ENCODE measurements around the gene GP5. TPM values are rescaled to one million over a fixed set of nuclear protein-coding genes. Genes with fewer than 3 reads are reported as not detected.

GP5 gene
- polyA plus RNA-seq, 12 donors, result 0.11 to 0.73 (median 0.22) TPM; not detected in 2

DNA sequence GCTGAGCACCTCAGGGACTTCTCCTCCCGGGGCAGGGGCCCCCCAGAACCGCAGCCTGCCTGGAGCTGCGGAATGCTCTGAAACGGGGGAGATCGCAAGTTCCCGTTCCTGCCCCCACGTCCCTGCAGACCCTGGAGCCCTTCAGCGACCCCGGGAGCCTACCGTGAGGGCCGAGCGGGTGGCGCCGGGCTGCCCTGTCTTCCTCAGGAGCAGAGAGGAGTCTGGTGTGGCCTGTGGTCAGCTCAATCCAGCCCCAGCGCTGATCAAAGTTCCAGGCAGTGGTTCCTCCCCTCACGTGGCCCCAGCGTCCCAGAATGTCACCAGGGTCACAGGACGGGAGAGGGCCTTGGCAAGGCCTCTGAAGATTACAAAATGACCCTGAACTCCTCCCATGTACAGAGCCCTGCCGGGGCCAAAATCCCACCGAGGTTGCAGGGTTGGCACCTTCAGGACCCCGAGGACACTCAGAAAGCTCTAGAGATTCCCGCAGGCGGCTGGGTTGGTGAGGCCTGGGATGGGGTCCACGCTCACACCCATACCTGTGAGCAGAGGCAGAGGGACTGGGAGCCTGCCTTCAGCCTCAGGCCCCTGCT is 47.9 kb downstream of the GP5 start, which contains the start of gene CPN2:
TSS of gene CPN2 (minus strand) at position 249 of the 593 bp plus-strand sequence. CDS start 8,626 bp downstream, outside the sequence.
- no peak for DNase-seq

- DNase-seq, result no peak
Measured at GRCh38 chr3:194350726-194351071, 48.4 kb downstream of the GP5 start.

GRCh38 chr3:194348354-194348753 is 50.7 kb downstream of the GP5 start:
- DNase-seq, result no peak

GRCh38 chr3:194346621-194347020 is 52.4 kb downstream of the GP5 start:
- DNase-seq, result no peak

DNA sequence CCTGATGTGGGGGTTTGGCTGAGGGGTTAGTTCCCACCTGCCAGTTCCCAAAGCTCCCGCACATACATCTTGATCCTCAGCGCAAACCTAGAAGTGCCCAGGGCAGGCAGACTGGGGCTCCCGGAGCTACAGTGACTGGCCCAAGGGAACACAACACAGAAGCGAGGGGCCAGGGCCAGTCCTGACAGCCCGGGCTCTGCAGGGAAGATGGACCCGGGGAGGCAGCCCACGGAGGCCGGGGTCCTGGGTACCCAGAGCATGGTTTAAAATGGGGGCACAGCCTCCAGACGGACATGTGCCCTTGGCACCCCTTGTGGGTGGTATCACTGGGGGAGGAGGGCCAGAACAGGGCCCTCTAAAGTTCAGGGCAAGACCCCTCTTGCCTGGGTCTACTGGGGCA is 53.0 kb downstream of the GP5 start:
- no peak for DNase-seq

Other genes with a start within 250 kb of the GP5 start
- under 1 TPM in 6 of 12 donors, not detected in 6; 0.07 to 0.32 (median 0.09) TPM for gene CPN2, start 47.9 kb downstream of the GP5 start, polyA plus RNA-seq (ENCODE audit: insufficient read length in 12 of 12)
- gene LRRC15, start 29.5 kb downstream of the GP5 start, polyA plus RNA-seq (ENCODE audit: insufficient read length in 12 of 12), result 1 to 10 TPM in 1 of 12 donors, under 1 TPM in 9, not detected in 2; 0.08 to 1.1 (median 0.38) TPM
- 10 to 100 TPM in 11 of 12 donors, not detected in 1; 22.3 to 41.4 (median 31.9) TPM for gene ATP13A3, start 87.7 kb upstream of the GP5 start, polyA plus RNA-seq (ENCODE audit: insufficient read length in 12 of 12)
- 10 to 100 TPM in 11 of 12 donors, not detected in 1; 15.6 to 33.5 (median 21.0) TPM for gene TMEM44, start 234.2 kb upstream of the GP5 start, polyA plus RNA-seq (ENCODE audit: insufficient read length in 12 of 12)

Data from muscle of arm (tissue), 12 donors.